ENCODE data around the gene NFATC4. TPM values are rescaled to one million over a fixed set of nuclear protein-coding genes. Genes with fewer than 3 reads are reported as not detected.

The NFATC4 gene
- total RNA-seq, 2 experiments from 2014 or later = not detected

GRCh38 chr14:24343795-24344660 lies 24.0 kb upstream of the NFATC4 start:
- H3K27ac Mint-ChIP-seq = no peak overlapping the region
- peaks cover 14% of the 10 kb centered on the region for H3K4me1 ChIP-seq (ENCODE audit: insufficient read depth, low read length)
- H3K36me3 Mint-ChIP-seq (ENCODE audit: low read depth) = peaks cover 7% of the 10 kb centered on the region
- H3K9me3 Mint-ChIP-seq = no peaks in the 10 kb centered on the region
- H3K4me3 ChIP-seq (ENCODE audit: low read length) = no peak overlapping the region
- ATAC-seq (ENCODE audit: poor library complexity) (no peak), DNase-seq (no peak)
- H3K36me3 ChIP-seq (ENCODE audit: insufficient read depth, low read length) = no peaks in the 10 kb centered on the region
- H3K9me3 ChIP-seq (ENCODE audit: control insufficient read depth in 1 of 2, insufficient read depth in 1 of 2, low read length in 2 of 2) = no peaks in the 10 kb centered on the region
- TF ChIP-seq CTCF (IDR thresholded peaks at IDR 0.05) = no peak
- intact Hi-C loops (cut with DNase I, micrococcal nuclease) = no loop called here
- H3K27me3 Mint-ChIP-seq = peaks cover 39% of the 10 kb centered on the region
- ChIA-PET CTCF (interaction anchor here (0.7 to 2.1 kb wide), 3 partner anchors 10 to 11 kb away, joined by 3 to 9 read pairs (median 3); no protein-coding TSS in a partner anchor), POLR2A (no interaction called here)
- H3K4me1 Mint-ChIP-seq (ENCODE audit: low read depth) = peaks cover 9% of the 10 kb centered on the region
- H3K27me3 ChIP-seq (ENCODE audit: control insufficient read depth in 1 of 2, insufficient read depth in 2 of 2, low read length in 2 of 2) = peaks cover 6 to 10% of the 10 kb centered on the region in 2 experiments
- H3K27ac ChIP-seq (ENCODE audit: low read depth in 1 of 2, low read length in 2 of 2) = no peak overlapping the region
- no peak overlapping the region for H3K4me3 Mint-ChIP-seq

GRCh38 chr14:24347134-24347533 lies 20.9 kb upstream of the NFATC4 start:
- ChIA-PET CTCF (no interaction called here), POLR2A (no interaction called here)
- Histone ChIP-seq H3K36me3 (ENCODE audit: insufficient read depth, low read length) (no peaks in the 10 kb centered on the region), H3K27ac (ENCODE audit: low read depth in 1 of 2, low read length in 2 of 2) (no peak overlapping the region), H3K9me3 (ENCODE audit: control insufficient read depth in 1 of 2, insufficient read depth in 1 of 2, low read length in 2 of 2) (no peaks in the 10 kb centered on the region), H3K4me1 (ENCODE audit: insufficient read depth, low read length) (no peaks in the 10 kb centered on the region), H3K4me3 (ENCODE audit: low read length) (no peak overlapping the region), H3K27me3 (ENCODE audit: control insufficient read depth in 1 of 2, insufficient read depth in 2 of 2, low read length in 2 of 2) (peaks cover 13 to 20% of the 10 kb centered on the region in 2 experiments)
- intact Hi-C loops (cut with DNase I, micrococcal nuclease) = no loop called here
- H3K27me3 Mint-ChIP-seq = peaks cover 69% of the 10 kb centered on the region
- H3K36me3 Mint-ChIP-seq (ENCODE audit: low read depth) = no peaks in the 10 kb centered on the region
- ATAC-seq (ENCODE audit: poor library complexity) (no peak), DNase-seq (no peak)
- no peaks in the 10 kb centered on the region for H3K4me1 Mint-ChIP-seq (ENCODE audit: low read depth)
- TF ChIP-seq CTCF (IDR thresholded peaks at IDR 0.05) = no peak
- no peak overlapping the region for H3K27ac Mint-ChIP-seq
- no peak overlapping the region for H3K4me3 Mint-ChIP-seq
- H3K9me3 Mint-ChIP-seq = no peaks in the 10 kb centered on the region

- intact Hi-C loops (cut with DNase I, micrococcal nuclease) = no loop called here
- Mint-ChIP-seq H3K36me3 (ENCODE audit: low read depth) (no peaks in the 10 kb centered on the region), H3K4me3 (no peak overlapping the region), H3K9me3 (no peaks in the 10 kb centered on the region), H3K27me3 (peaks cover 73% of the 10 kb centered on the region), H3K27ac (no peak overlapping the region), H3K4me1 (ENCODE audit: low read depth) (no peaks in the 10 kb centered on the region)
- Histone ChIP-seq H3K4me3 (ENCODE audit: low read length) (no peak overlapping the region), H3K27me3 (ENCODE audit: control insufficient read depth in 1 of 2, insufficient read depth in 2 of 2, low read length in 2 of 2) (peaks cover 21 to 29% of the 10 kb centered on the region in 2 experiments), H3K36me3 (ENCODE audit: insufficient read depth, low read length) (no peaks in the 10 kb centered on the region), H3K27ac (ENCODE audit: low read depth in 1 of 2, low read length in 2 of 2) (no peak overlapping the region), H3K4me1 (ENCODE audit: insufficient read depth, low read length) (no peaks in the 10 kb centered on the region), H3K9me3 (ENCODE audit: control insufficient read depth in 1 of 2, insufficient read depth in 1 of 2, low read length in 2 of 2) (no peaks in the 10 kb centered on the region)
- ATAC-seq (ENCODE audit: poor library complexity) = no peak
- no peak for DNase-seq
- POLR2A ChIA-PET = no interaction called here
- CTCF ChIA-PET = interaction anchor here (0.5 kb wide), 1 partner anchor 16 kb away, joined by 3 read pairs; no protein-coding TSS in a partner anchor
- TF ChIP-seq CTCF (IDR thresholded peaks at IDR 0.05) = no peak
Observed at GRCh38 chr14:24348186-24348585, 19.8 kb upstream of the NFATC4 start.

Measured in CD4-positive, alpha-beta T cell (primary cell).